ENCODE data around the gene FAM177A1. TPM values are rescaled to one million over a fixed set of nuclear protein-coding genes. Genes with fewer than 3 reads are reported as not detected.

FAM177A1 gene, protein sequence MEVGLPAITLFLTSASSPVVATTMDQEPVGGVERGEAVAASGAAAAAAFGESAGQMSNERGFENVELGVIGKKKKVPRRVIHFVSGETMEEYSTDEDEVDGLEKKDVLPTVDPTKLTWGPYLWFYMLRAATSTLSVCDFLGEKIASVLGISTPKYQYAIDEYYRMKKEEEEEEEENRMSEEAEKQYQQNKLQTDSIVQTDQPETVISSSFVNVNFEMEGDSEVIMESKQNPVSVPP
- total RNA-seq (2022; extraction: Qiagen RNA extraction; ENCODE audit: low read depth), result 84.3 to 108 TPM (median 98.6 TPM) in 5 replicates

DNA sequence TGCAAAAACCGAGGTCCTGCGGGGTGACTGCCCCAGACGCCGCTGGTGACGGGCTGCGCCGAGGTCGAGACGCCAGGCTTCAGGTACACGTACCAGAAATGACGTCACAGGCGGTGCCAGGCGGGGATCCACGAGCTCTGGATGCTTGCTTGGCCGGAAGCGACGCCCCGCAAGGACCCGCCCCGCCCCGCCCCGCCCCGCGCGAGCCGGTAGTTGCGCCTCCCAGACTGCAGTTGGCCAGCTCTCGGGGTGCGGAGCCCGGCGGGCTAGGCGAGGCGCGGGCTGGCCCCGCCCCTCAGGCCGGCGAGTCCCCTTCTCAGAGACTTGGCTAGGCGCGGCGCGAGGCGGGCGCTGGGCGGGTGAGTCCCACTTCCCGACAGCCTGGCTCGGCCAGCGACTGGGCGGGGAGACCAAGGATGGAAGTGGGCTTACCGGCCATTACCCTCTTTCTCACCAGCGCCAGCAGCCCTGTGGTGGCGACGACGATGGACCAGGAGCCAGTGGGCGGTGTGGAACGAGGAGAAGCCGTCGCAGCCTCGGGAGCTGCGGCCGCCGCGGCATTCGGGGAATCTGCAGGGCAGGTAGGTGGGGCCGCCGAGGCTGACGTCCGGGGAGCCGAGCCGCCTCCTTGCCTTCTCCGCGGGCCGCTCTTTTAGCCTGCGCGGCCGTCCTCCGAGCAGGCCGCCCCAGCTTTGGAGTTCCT is at the start of gene FAM177A1:
FAM177A1 (plus strand) TSS at position 225 of the 703 bp plus-strand sequence; CDS start at position 417, 192 bp downstream.

DNA sequence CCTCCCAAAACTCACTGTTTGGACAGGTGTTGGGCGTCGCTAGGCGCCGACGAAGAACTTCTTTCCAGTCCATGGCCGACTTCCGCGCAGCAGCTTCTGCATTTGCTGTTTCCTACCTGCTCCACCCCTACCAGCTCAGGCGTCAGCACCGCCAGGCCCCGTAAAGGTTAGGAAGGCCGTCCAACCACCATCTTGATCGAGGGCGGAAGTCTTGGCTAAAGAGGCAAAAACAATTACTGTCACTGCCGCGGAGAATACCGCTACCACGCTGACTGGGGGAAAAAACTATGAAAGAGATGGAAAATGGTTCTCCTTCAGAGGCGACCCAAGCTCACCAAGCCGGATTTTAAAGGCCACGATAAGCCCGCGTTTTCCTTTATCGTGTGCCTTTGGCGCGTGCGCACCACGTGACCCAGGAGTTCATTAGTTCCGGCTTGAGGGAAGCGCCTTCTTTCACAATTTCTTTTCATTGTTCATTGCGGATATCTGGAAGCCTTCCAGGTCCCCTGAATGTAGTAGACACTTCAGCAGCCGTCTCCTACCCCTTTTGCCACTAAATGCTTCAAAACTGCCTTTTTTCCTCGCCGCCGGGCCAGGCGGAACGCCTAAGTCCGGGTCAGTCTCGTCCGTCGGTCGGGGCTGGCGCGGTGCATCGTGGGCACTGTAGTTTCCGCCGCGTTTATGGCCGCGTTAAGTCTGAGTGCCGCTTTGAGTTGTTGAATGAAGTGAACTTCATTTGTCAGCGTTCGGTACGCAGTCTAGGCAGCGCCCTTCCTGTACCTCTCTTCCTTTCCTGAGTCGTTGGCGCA is 76.0 kb downstream of the FAM177A1 start, which contains the start of the genes PPP2R3C and PRORP:
PPP2R3C (minus strand) TSS at position 104 of the 809 bp plus-strand sequence; CDS start at position 73, 31 bp downstream.
PRORP (plus strand) TSS at position 666 of the 809 bp plus-strand sequence. CDS start 694 bp downstream, outside the sequence.

Other genes starting within 250 kb of the FAM177A1 start
- 20.6 to 34.7 TPM (median 28.2 TPM) in 5 replicates for gene BAZ1A, start 170.9 kb upstream of the FAM177A1 start, total RNA-seq (2022; extraction: Qiagen RNA extraction; ENCODE audit: low read depth)
- gene SRP54, start 63.3 kb upstream of the FAM177A1 start, total RNA-seq (2022; extraction: Qiagen RNA extraction; ENCODE audit: low read depth), result 55.1 to 60.5 TPM (median 57.7 TPM) in 5 replicates
- gene PPP2R3C, start 75.7 kb downstream of the FAM177A1 start, total RNA-seq (2022; extraction: Qiagen RNA extraction; ENCODE audit: low read depth), result 25.5 to 28.5 TPM (median 27.6 TPM) in 5 replicates
- 33.9 to 36.6 TPM (median 35.1 TPM) in 5 replicates for gene PRORP, start 76.3 kb downstream of the FAM177A1 start, total RNA-seq (2022; extraction: Qiagen RNA extraction; ENCODE audit: low read depth)
- 277 to 297 TPM (median 285 TPM) in 5 replicates for gene PSMA6, start 246.1 kb downstream of the FAM177A1 start, total RNA-seq (2022; extraction: Qiagen RNA extraction; ENCODE audit: low read depth)